ENCODE measurements around the gene WDFY2.
A peak's percentile ranks its signal among the peaks of the same experiment; 100 is the strongest.

Gene WDFY2

GRCh38 chr13:51797664-51798488 is 213.6 kb downstream of the WDFY2 start:
- no peak for DNase-seq (ENCODE audit: low spot score)

DNA sequence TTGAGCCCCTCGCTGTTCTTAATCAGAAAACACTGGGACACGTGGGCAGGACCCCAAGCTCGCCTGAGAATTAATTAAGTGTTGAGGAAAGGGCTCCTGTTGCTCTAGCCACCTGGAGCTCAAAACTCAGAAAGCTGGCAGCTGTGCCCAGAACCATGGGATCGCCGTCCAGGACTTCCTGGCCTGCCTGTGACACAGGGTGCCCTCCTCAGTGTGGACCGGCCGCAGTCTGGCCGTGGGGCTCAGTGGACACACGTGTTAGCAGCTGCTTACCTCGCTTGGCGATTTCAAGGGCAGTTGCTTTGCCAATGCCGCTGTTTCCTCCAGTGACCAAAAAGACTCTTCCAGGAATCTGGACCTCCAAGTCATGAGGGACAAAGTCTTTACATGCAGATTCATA is 215.0 kb downstream of the WDFY2 start:
- DNase-seq (ENCODE audit: low spot score) = no peak

GRCh38 chr13:51800486-51800885 is 216.2 kb downstream of the WDFY2 start:
- no peak for DNase-seq (ENCODE audit: low spot score)

DNA sequence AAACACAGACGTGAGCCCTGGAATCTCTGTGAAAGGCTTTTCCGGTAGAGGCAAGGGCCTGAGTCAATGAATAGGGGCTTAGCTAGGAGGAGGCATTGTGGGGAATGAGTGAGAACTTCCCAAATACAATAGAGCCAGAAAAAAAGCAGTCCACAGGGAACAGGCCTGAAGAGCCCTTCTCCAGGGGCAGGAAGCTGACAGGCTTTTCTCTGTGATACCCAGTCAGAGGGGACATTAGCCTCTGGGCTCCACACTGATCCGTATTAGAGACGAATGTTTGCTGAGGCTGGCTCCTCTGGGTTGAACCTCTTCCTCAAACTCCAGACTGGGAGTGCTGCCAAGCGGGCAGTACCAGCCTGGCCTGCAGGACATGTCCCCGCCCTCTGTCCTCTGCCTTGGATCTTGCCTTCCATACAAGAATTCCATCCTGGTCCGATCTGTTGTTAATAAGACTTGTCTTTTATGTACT is 217.4 kb downstream of the WDFY2 start:
- DNase-seq (ENCODE audit: low spot score) = no peak

DNA sequence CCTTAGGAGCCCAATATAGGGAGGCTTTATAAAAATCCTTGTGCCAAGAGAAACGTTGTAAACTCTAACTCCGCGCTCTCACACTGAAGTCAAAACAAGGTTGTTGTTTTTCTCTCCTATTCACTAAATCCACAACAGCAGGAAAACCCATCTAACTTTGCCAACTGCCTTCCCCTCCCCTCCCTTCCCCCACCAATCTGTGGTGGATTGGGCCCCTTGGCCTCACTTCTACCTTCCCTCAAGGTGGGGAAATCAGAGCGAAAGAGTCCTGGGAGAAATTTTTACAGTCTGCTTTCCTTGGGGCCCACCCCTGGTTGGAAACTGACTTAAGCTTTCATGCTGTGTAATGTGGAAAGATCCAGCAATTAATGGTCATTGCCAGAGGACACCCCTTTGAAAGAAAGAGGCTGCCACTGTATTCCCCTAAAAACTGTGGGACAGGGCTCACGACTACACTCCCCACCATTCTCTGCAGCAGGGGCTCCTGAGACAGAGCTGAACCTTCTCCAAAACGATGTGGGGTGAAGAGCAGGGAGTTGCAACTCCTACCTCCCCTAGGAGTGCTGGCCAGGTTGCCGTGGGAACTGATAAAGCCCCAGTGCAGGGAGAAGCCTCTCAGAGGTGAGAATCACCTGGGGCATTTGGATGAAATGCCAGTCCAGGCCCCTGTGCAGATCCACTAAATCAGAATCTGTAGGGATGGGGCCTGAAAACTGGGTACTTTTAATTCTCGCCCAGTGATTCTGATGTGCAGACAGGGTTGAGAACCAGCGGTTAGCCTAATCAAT is 218.6 kb downstream of the WDFY2 start:
- no peak for DNase-seq (ENCODE audit: low spot score)

DNA sequence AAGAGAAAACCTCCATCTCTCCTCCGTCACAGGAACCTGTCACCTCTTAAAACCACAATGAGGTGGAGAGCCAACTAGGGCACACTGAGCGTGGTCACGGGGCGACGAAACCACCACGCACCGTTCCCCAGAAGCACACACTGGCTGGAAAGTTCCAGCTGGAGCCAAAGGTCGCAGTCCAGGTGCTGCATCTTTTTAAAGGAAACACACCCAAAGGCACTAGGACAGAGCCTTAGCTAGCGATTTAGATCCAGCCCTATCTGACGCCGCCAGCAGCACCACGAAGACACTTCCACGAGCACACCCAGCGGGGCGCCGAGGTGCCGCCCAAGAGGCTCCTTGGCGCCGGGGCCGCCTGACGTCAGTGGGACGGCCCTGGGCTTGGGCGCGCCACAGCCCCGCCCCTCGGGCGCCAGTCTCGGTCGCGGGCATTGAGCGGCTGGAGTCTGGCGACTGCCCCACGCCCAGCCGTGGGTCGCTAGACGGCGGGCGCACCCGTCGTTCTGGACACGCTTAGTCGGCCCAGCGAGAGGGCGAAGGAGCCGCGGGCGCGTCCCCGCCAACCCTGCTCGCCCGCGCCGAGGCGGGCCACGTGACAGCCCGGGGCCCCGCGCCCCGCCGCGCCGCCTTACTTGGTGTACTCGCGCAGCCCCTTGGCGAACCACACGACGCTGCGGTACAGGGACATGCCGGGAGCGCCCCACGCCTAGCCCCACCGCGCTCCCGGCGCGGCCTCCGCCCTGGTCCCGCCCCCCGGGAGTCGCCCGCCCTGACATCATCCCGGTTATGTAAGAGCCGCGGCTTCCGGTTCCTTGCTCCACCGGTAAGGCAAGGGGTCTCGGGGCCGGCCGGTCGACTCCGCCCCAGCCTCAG is 219.4 kb downstream of the WDFY2 start, which contains the start of gene DHRS12:
Gene DHRS12, minus strand, starts transcription at position 742 of the 873 bp plus-strand sequence. CDS start 4,504 bp downstream, outside the sequence.
- DNase-seq (ENCODE audit: low spot score) = peak; percentile 87

DNA sequence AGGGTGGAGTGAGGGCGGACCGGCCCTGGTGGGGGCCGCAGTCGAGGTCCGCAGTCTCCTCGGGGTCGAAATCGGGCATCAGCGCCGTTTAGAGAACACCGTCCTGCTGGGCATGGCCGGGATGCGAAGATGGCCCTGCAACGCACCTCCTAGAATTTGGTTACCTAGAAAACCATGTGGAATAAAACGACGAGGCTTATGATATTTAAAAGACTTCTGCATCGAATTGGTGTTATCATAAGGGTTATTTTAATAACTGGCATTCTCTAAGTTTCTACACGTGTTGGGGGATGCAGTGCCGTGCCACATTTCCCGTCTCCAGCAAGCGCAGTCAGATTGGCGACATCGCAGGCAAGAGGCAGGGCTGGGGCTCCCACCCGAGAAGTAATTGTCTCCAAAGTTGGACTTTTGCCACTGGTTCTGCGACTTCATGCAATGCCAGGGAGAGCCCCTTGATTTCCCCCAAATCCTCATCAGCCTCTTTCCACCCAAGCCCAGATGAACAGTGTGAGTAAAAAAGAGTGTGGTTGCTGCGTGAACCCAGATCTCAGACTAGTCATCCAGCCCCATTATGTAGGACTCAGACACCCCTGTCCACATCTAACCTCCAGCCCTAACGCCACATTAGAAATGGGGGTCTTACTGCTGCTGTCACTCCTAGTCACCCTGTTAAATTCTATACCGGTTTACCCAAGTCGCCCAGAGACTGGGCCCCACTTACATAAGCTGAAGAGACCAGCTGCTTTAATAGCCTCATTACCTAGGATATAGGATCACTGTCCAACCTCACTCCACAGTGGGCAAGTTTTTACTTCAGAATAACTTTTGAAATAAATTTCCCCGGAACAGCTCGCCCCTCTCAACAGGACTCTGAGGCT is 220.3 kb downstream of the WDFY2 start:
- no peak for DNase-seq (ENCODE audit: low spot score)

- DNase-seq (ENCODE audit: low spot score) = no peak
Measured at GRCh38 chr13:51805313-51805712, 221.1 kb downstream of the WDFY2 start.

GRCh38 chr13:51805925-51806324 is 221.7 kb downstream of the WDFY2 start:
- DNase-seq (ENCODE audit: low spot score) = no peak

DNA sequence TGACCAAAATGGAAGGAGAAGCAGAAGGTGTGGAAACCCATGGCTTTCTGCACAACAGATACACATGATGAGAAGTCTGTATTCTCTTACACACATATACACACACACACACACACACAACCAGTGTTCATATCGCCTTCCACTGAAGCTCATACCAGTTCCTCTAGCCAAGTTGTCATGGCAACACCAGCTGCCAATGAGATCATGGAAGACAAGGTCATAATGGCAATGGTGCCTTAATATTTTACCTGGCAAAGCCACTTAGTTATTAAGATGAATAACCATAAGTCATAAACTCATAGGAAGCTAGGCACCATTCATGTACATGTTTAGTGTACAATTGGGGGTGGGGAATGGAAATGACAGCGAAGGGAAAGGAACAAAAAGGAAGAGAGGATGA is 222.3 kb downstream of the WDFY2 start:
- DNase-seq (ENCODE audit: low spot score) = no peak

- DNase-seq (ENCODE audit: low spot score) = no peak
Measured at GRCh38 chr13:51807041-51807440, 222.8 kb downstream of the WDFY2 start.

DNA sequence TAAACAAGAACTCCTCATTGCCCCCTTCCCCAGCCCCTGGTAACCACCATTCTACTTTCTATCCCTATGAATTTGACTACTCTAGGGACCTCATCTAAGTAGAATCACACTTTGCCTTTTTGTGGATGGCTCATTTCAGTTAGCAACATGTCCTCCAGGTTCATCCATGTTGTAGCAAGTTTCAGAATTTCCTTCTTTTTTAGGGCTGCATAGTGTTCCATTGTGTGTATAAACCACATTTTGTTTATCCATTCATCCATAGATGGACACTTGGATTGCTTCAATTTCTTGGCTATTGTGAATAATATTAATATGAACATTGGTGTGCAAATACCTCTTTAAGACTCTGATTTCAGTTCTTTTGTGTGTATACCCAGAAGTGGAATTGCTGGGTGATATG is 224.5 kb downstream of the WDFY2 start:
- no peak for DNase-seq (ENCODE audit: low spot score)

DNA sequence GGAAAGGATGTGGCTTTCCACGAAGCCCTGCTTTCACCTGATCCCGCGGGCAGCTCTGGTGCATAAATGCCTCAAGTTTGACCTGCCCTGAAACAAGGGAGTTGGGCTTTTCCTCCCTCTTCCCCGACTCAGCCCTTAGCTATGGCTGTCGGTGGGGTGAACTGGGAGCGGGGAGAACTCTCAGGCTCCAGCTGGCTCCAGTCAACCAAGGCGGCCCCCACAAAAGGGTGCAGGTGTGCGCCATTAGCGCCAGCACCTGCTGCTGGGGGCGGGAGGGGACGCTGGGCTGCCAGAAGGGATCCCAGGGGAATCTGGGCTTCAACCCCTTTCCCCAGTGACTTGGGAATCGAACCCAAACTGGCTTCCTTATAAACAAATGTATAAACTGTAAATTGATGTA is 226.8 kb downstream of the WDFY2 start:
- no peak for DNase-seq (ENCODE audit: low spot score)

DNA sequence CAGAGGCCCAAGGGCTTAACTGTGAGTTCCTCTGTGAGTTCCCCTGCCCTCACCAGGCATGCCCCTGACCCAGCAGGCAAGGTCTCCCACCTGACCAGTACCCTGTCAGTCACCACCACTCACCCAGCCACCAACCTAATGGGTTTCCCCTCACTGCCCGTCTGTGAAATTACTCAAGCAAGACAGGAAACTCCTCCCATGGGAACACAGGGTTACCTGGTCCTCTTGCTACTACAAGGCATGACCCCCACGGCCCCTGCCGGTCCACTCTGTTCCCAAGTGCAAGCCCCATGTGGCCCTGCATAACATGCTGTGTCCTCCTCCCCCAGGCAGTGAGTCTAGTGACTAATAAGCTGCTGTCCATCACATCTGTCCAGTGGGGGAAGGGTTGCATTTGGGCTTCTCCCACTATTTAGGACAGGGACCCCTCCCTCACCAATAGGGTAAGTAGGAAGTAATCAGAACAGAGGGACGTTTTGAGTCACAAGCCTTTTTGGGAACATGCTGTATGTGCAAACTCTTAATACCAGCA is 227.7 kb downstream of the WDFY2 start:
- no peak for DNase-seq (ENCODE audit: low spot score)

DNA sequence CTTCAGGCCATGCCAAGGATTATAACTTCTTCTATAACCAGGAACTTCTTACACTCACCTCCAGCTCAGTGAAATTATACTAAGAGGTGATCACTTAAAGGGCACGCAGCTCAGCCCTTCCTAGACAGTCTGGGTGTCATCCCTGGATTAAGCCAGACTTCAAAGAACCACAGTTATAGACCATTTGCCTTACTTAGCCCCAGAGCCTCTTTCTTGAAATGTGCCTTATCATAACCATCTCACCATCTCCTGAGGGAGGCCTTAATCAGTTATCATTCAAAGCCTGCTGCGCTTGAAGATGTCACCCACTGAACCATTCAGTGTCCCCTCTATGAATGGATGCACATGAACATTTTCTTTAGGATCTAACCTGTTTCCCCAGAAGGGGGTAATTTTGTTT is 229.8 kb downstream of the WDFY2 start:
- DNase-seq (ENCODE audit: low spot score) = no peak

DNA sequence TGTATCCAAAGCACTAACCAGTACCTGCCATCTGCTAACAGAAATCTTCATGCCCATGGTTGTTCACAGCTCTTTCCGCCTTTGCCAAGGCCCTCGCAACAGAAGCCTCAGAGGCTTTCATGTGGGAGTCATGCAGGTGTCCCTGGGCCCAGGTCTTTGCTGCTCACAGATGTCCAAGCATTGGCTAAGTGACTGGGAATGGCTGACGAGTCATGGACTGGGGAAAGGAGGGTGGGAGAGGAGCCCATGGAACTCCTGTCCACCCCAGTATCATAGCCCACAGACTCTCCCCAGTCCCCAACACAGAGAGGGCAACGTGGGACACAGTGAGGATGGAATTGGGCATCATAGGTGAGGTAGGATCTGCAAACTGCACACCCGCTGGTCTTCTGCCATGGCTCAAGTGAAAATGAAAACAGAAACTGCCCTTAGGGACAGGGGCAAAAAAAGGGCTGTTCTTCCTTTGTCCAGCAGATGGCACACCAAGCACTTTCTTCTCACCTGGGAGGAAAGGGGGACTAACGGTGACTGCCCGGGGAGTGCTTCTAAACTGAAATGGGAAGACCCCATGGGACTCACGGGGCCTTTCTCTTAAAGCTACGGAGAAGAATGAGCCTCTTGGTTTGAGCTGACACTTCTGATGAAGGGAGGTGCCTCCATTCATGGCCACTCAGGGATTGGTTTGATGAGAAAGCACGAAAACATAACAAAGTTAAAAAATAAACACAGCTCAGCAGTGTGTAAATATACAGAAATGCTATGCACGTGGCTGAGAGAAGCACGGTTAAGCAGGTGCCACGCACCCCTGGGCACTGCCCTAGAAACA is 230.8 kb downstream of the WDFY2 start:
- peak; percentile 63 for DNase-seq (ENCODE audit: low spot score)

DNA sequence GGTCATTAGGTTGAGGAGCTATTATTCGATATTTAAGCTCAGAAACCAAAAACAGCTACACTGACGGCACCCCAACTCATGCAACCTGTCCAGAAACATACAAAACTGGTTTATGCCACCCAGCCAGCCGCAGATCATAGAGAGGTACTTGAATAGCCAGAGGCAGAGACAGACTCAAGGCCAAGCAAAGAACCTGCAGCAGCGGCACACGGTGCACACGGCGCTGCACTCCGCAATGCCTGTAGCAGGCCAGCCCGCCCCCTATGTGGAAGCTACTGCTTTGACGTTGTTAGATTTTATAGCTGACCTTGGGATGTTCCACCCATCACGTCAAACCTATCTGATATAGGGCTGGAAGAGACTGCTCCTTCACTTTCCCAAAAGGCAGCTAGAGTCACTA is 231.6 kb downstream of the WDFY2 start:
- DNase-seq (ENCODE audit: low spot score) = no peak

- DNase-seq (ENCODE audit: low spot score) = no peak
Measured at GRCh38 chr13:51816604-51817249, 232.5 kb downstream of the WDFY2 start.

All from hepatic stellate cell (primary cell).